Ishikawa (cell line): Measurements from ENCODE around the gene CETP.

Experiments
- CEBPB ChIP-seq: IDR thresholded peaks from 2 replicates; pipeline ENCODE4 v1.6.1; 2012
- CREB1 ChIP-seq: IDR thresholded peaks from 2 replicates; pipeline ENCODE4 v1.6.1; 2012; ENCODE audit warnings: low read depth
- EGR1 ChIP-seq: IDR thresholded peaks from 2 replicates; pipeline ENCODE4 v1.6.1; 2012
- EP300 ChIP-seq: IDR thresholded peaks from 2 replicates; pipeline ENCODE4 v1.6.1; 2012; ENCODE audit warnings: borderline replicate concordance
- FOXM1 ChIP-seq: IDR thresholded peaks from 2 replicates; pipeline ENCODE4 v1.6.1; 2012; ENCODE audit warnings: low read depth, borderline replicate concordance
- MAX ChIP-seq: IDR thresholded peaks from 2 replicates; pipeline ENCODE4 v1.6.1; 2012
- NFIC ChIP-seq: IDR thresholded peaks from 2 replicates; pipeline ENCODE4 v1.6.1; 2012
- RAD21 ChIP-seq: IDR thresholded peaks from 2 replicates; pipeline ENCODE4 v1.6.1; 2012; ENCODE audit warnings: low read depth
- REST ChIP-seq: IDR thresholded peaks from 2 replicates; pipeline ENCODE4 v1.6.1; 2012; ENCODE audit warnings: low read depth, mild to moderate bottlenecking
- TAF1 ChIP-seq: IDR thresholded peaks from 2 replicates; pipeline ENCODE4 v1.6.1; 2012; ENCODE audit warnings: low read depth, mild to moderate bottlenecking
- TCF12 ChIP-seq: IDR thresholded peaks from 2 replicates; pipeline ENCODE4 v1.6.1; 2012; ENCODE audit warnings: low read depth
- TEAD4 ChIP-seq: IDR thresholded peaks from 2 replicates; pipeline ENCODE4 v1.6.1; 2012
- USF1 ChIP-seq: IDR thresholded peaks from 2 replicates; pipeline ENCODE4 v1.6.1; 2012
- YY1 ChIP-seq: IDR thresholded peaks from 2 replicates; pipeline ENCODE4 v1.6.1; 2012; ENCODE audit warnings: low read depth
- ZBTB7A ChIP-seq: IDR thresholded peaks from 2 replicates; pipeline ENCODE4 v1.6.1; 2012; ENCODE audit warnings: low read depth

The CETP gene

GRCh38 chr16:56980792-56981724, 19.3 kb downstream of the CETP start:
- no peak for TF ChIP-seq ZBTB7A
- no peak for TF ChIP-seq TCF12
- no peak for TF ChIP-seq MAX
- TF ChIP-seq CREB1, result no peak
- TF ChIP-seq USF1, result no peak
- TF ChIP-seq RAD21, result no peak
- no peak for TF ChIP-seq TAF1
- no peak for TF ChIP-seq EP300
- no peak for TF ChIP-seq EGR1
- no peak for TF ChIP-seq FOXM1
- TF ChIP-seq YY1, result no peak

- no peak for TF ChIP-seq NFIC
- no peak for TF ChIP-seq EP300
Measured at GRCh38 chr16:56981729-56982271, 20.1 kb downstream of the CETP start.

- TF ChIP-seq FOXM1 (no peak), NFIC (no peak), EGR1 (no peak), CEBPB (no peak), CREB1 (no peak), ZBTB7A (no peak), RAD21 (no peak), TAF1 (no peak), REST (no peak), EP300 (no peak), TEAD4 (no peak), USF1 (no peak), MAX (no peak), YY1 (no peak), TCF12 (no peak)
Measured at GRCh38 chr16:56982695-56983094, 20.9 kb downstream of the CETP start.

- TF ChIP-seq USF1 (no peak), MAX (no peak), ZBTB7A (no peak), TCF12 (no peak), YY1 (no peak), CREB1 (no peak), CEBPB (no peak), EP300 (no peak)
Measured at GRCh38 chr16:56983211-56983751, 21.5 kb downstream of the CETP start.

GRCh38 chr16:56984639-56985038, 22.9 kb downstream of the CETP start:
- no peak for TF ChIP-seq CEBPB
- TF ChIP-seq EGR1, result no peak
- TF ChIP-seq CREB1, result no peak
- no peak for TF ChIP-seq FOXM1
- no peak for TF ChIP-seq NFIC
- TF ChIP-seq TCF12, result no peak
- TF ChIP-seq EP300, result no peak
- TF ChIP-seq REST, result no peak
- no peak for TF ChIP-seq USF1
- no peak for TF ChIP-seq RAD21
- no peak for TF ChIP-seq ZBTB7A
- TF ChIP-seq TEAD4, result no peak
- no peak for TF ChIP-seq MAX
